K562 (cell line): ENCODE results near the gene PCID2. TPM values are rescaled to one million over a fixed set of nuclear protein-coding genes. Genes with fewer than 3 reads are reported as not detected.

ENCODE experiments used
- ATAC-seq: fragments of 200-7000 bp; cut with Tn5 transposase; 3 replicates; pipeline ENCODE4 v1.9.1; 2020; ENCODE audit warnings: moderate library complexity
- BruUV-seq: library from RNA; stranded (reverse); fragments of 400-500 nt; replicated peaks from 2 replicates; lab custom pipeline; 2021; lab: Mats Ljungman, UMichigan
- CTCF ChIA-PET: fragments of 300-600 bp; formaldehyde crosslinking; extraction: SDS; loops from one replicate; lab custom pipeline; 2021; ENCODE audit warnings: low intra/inter-chr PET ratio; lab: Yijun Ruan, JAX
- POLR2A ChIA-PET: fragments of 300-600, 350-650 bp; sonication (Branson Sonifier 250); formaldehyde crosslinking; extraction: SDS; loops from one replicate; lab custom pipeline; 2021; ENCODE audit warnings: antibody characterized with exemption, inconsistent platforms; lab: Yijun Ruan, JAX
- DNase-seq, 4 experiments: peaks; one replicate each; pipeline versions ENCODE4 v3.0.0 to v3.0.0-alpha.2; 2011 to 2018; ENCODE audit warnings: low spot score in 3 of 4, mixed read lengths in 3 of 4; ENCODE audit errors: extremely low read depth in 1 of 4
- FAIRE-seq: peaks from 2 replicates; lab custom pipeline; 2011; peaks lifted over from hg19 to GRCh38; lab: Jason Lieb, UNC
- H2AFZ ChIP-seq: 2 replicates; pipeline ENCODE4 v1.6.0; 2011; ENCODE audit warnings: low read depth, low read length, control low read depth, inconsistent platforms
- H3K27ac ChIP-seq: fragments of 200-600 bp; 3 replicates; pipeline ENCODE4 v1.8.0; 2011; ENCODE audit warnings: low read depth, mild to moderate bottlenecking, control low read depth, inconsistent platforms, low read length, moderate library complexity, mixed read lengths; ENCODE audit errors: extremely low read depth
- H3K27me3 ChIP-seq, 2 experiments: fragments of 300-600 bp in 1 of 2; 2 replicates in 1 of 2; 3 replicates in 1 of 2; pipeline versions ENCODE4 v1.6.0 to v1.8.0; 2011; ENCODE audit warnings: inconsistent platforms in 2 of 2, low read length in 2 of 2, mild to moderate bottlenecking in 1 of 2, mixed read lengths in 1 of 2, moderate library complexity in 1 of 2; ENCODE audit not compliant: control insufficient read depth in 2 of 2, insufficient read depth in 2 of 2
- H3K36me3 ChIP-seq: fragments of 300-600 bp; 3 replicates; pipeline ENCODE4 v1.8.0; 2011; ENCODE audit warnings: mild to moderate bottlenecking, low read length, inconsistent platforms; ENCODE audit not compliant: control insufficient read depth, insufficient read depth
- H3K4me1 ChIP-seq, 2 experiments: fragments of 200-600 bp in 1 of 2; replicated peaks in 1 of 2; 2 replicates in 1 of 2; 3 replicates in 1 of 2; pipeline versions ENCODE4 v1.5.1 to v1.8.0; 2011; ENCODE audit warnings: inconsistent platforms in 2 of 2, low read length in 2 of 2, mild to moderate bottlenecking in 1 of 2, mixed read lengths in 1 of 2, moderate library complexity in 1 of 2; ENCODE audit not compliant: control insufficient read depth in 2 of 2, insufficient read depth in 2 of 2
- H3K4me2 ChIP-seq: 2 replicates; pipeline ENCODE4 v1.6.1; 2011; ENCODE audit warnings: low read length, control low read depth, inconsistent platforms, mixed read lengths; ENCODE audit not compliant: insufficient read depth
- H3K4me3 ChIP-seq: fragments of 200-600 bp; sonication (generic), shearing (Covaris generic); 2 replicates; pipeline ENCODE4 v1.5.1; 2016; ENCODE audit warnings: control low read depth, inconsistent platforms
- H3K79me2 ChIP-seq: fragments of 200-600 bp; 3 replicates; pipeline ENCODE4 v1.8.0; 2011; ENCODE audit warnings: low read length, inconsistent platforms; ENCODE audit not compliant: control insufficient read depth, insufficient read depth
- H3K9ac ChIP-seq, 2 experiments: 2 replicates each; pipeline versions ENCODE4 v1.6.0 to v1.6.1; 2011; ENCODE audit warnings: low read depth in 2 of 2, low read length in 2 of 2, control low read depth in 1 of 2, inconsistent platforms in 1 of 2, mild to moderate bottlenecking in 1 of 2, mixed read lengths in 1 of 2; ENCODE audit not compliant: insufficient read depth in 1 of 2
- H3K9me1 ChIP-seq: one replicate; pipeline ENCODE4 v1.6.0; 2011; ENCODE audit warnings: inconsistent platforms, mild to moderate bottlenecking, low read length, moderate library complexity; ENCODE audit not compliant: control insufficient read depth, insufficient read depth
- H3K9me3 ChIP-seq: replicated peaks from 2 replicates; pipeline ENCODE4 v1.5.1; 2011; ENCODE audit warnings: low read depth, low read length, inconsistent platforms; ENCODE audit not compliant: control insufficient read depth, insufficient read depth
- H4K20me1 ChIP-seq: replicated peaks from 2 replicates; pipeline ENCODE4 v1.6.1; 2011; ENCODE audit warnings: low read length, inconsistent platforms, mixed read lengths; ENCODE audit not compliant: control insufficient read depth, insufficient read depth
- ATF1 ChIP-seq, 2 experiments: fragments of 450-650 bp in 1 of 2; IDR thresholded peaks; 2 replicates each; pipeline ENCODE4 v1.6.1; 2016; ENCODE audit warnings: missing compliant biosample characterization in 1 of 2, missing genetic modification characterization in 1 of 2
- ATF7 ChIP-seq: fragments of 450-650 bp; IDR thresholded peaks from 2 replicates; pipeline ENCODE4 v1.7.1; 2014; ENCODE audit warnings: mild to moderate bottlenecking, moderate library complexity
- CREB1 ChIP-seq, 2 experiments: sonication (generic) in 1 of 2; formaldehyde crosslinking in 1 of 2; IDR thresholded peaks; 2 replicates each; pipeline versions ENCODE4 v1.6.1 to v1.8.0; 2012 to 2022; ENCODE audit warnings: inconsistent platforms in 1 of 2, mild to moderate bottlenecking in 1 of 2, missing genetic modification reagents in 1 of 2, moderate library complexity in 1 of 2
- ESRRA ChIP-seq: fragments of 450-650 bp; IDR thresholded peaks from 2 replicates; pipeline ENCODE4 v1.6.1; 2014; ENCODE audit warnings: low read depth, mild to moderate bottlenecking, moderate library complexity, borderline replicate concordance
- JUND ChIP-seq, 2 experiments: IDR thresholded peaks; 2 replicates in 1 of 2; 3 replicates in 1 of 2; pipeline ENCODE4 v1.6.1; 2011; ENCODE audit warnings: borderline replicate concordance in 2 of 2, low read depth in 2 of 2, low read length in 2 of 2, improper control_type of control experiment in 1 of 2, missing biosample characterization in 1 of 2, missing genetic modification characterization in 1 of 2, missing genetic modification reagents in 1 of 2
- LARP7 ChIP-seq: fragments of 450-650 bp; IDR thresholded peaks from 2 replicates; pipeline ENCODE4 v1.6.1; 2016
- MCM7 ChIP-seq, 2 experiments: fragments of 450-650 bp; IDR thresholded peaks; 2 replicates each; pipeline ENCODE4 v1.6.1; 2016 to 2018
- MEF2A ChIP-seq: IDR thresholded peaks from 2 replicates; pipeline ENCODE4 v1.6.1; 2011; ENCODE audit warnings: low read depth, mild to moderate bottlenecking, low read length, moderate library complexity; ENCODE audit not compliant: control insufficient read depth
- NFE2 ChIP-seq: IDR thresholded peaks from 2 replicates; pipeline ENCODE4 v1.6.1; 2014; ENCODE audit warnings: antibody characterized with exemption, low read depth
- PHF8 ChIP-seq: fragments of 200-600 bp; sonication (generic); IDR thresholded peaks from 2 replicates; pipeline ENCODE4 v1.6.1; 2012; ENCODE audit warnings: mixed run types, mild to moderate bottlenecking, inconsistent platforms, low read length, moderate library complexity, borderline replicate concordance
- RBBP5 ChIP-seq: fragments of 200-600 bp; sonication (generic); IDR thresholded peaks from 2 replicates; pipeline ENCODE4 v1.6.1; 2012; ENCODE audit warnings: borderline replicate concordance, mild to moderate bottlenecking, low read length, control low read depth, inconsistent platforms; ENCODE audit not compliant: insufficient read depth, poor library complexity, severe bottlenecking
- SMARCA4 ChIP-seq: fragments of 450-650 bp; IDR thresholded peaks from 2 replicates; pipeline ENCODE4 v1.6.1; 2016
- TCF15 ChIP-seq: fragments of 250-450 bp; sonication (Bioruptor Pico); IDR thresholded peaks from 2 replicates; pipeline ENCODE4 v1.8.0; 2022; ENCODE audit warnings: moderate library complexity, mild to moderate bottlenecking, inconsistent platforms
- XRCC5 ChIP-seq: fragments of 200-400 bp; formaldehyde crosslinking; IDR thresholded peaks from 2 replicates; pipeline ENCODE4 v1.6.1; 2017; ENCODE audit warnings: low read depth, mild to moderate bottlenecking, low read length
- ZNF133 ChIP-seq: fragments of 250-450 bp; sonication (Bioruptor Pico); IDR thresholded peaks from 2 replicates; pipeline ENCODE4 v1.4.0; 2020; ENCODE audit warnings: mild to moderate bottlenecking
- ZNF316 ChIP-seq: fragments of 450-650 bp; IDR thresholded peaks from 2 replicates; pipeline ENCODE4 v1.6.1; 2016
- ZNF592 ChIP-seq: fragments of 450-650 bp; IDR thresholded peaks from 2 replicates; pipeline ENCODE4 v1.6.1; 2017; ENCODE audit warnings: antibody characterized with exemption, mild to moderate bottlenecking
- WGBS: fragments of 100-300 bp; shearing (Covaris generic); methylation state at CpG from one replicate; pipeline ENCODE4 v1.1.6; 2016; ENCODE audit warnings: low coverage, mixed read lengths; ENCODE audit not compliant: insufficient coverage; ENCODE audit errors: missing lambda C conversion rate; 5-methylcytosine and 5-hydroxymethylcytosine counted together
- in situ Hi-C: fragments of 300-500 bp; cut with MboI; formaldehyde crosslinking; loops from 4 replicates; pipeline ENCODE4 v1.15.0; 2018; ENCODE audit warnings: inconsistent platforms, mixed read lengths
- intact Hi-C: fragments of 100-400 bp; cut with micrococcal nuclease; formaldehyde crosslinking; loops from 2 replicates; pipeline ENCODE4 v1.14.2; 2022
- polyA plus RNA-seq, 8 experiments: library from polyadenylated mRNA; depleted of rRNA in 4 of 8; stranded (reverse) in 5 of 8; unstranded in 3 of 8; fragments of >200 nt; fragmentation: Nextera tagmentation in 2 of 8; fragmentation: Illumina TruSeq in 1 of 8; extraction: Ambion mirVana in 2 of 8; extraction: Trizol in 1 of 8; gene quantifications; 2 replicates each; pipeline versions ENCODE4 v1.2.1 to v1.2.3, GENCODE V29; 2011 to 2014; ENCODE audit warnings: inconsistent platforms in 1 of 8, missing spikeins in 1 of 8
- total RNA-seq, 7 experiments: library from RNA; depleted of rRNA in 6 of 7; stranded (reverse); fragments of >200 nt in 6 of 7; fragmentation: Illumina TruSeq in 2 of 7; extraction: Trizol in 2 of 7; gene quantifications; 2 replicates each; pipeline versions ENCODE4 v1.2.1 to v1.2.3, GENCODE V29; 2011 to 2021; ENCODE audit warnings: low replicate concordance in 1 of 7

The PCID2 gene
- total and polyA plus RNA-seq, 9 of the 15 experiments (the other 6 are each of a cell fraction or from before 2014, with no cell fraction given) = 39.6 to 117 (median 59.6) TPM

GRCh38 chr13:113216254-113217048 is 8.0 kb upstream of the PCID2 start:
- in situ Hi-C loops = no loop called here
- H2AFZ ChIP-seq = no peak overlapping the region
- ChIA-PET CTCF (no interaction called here), POLR2A (interaction anchor here (0.7 kb wide), 1 partner anchor 9 kb away, joined by 3 read pairs; no protein-coding TSS in a partner anchor)
- peak; percentile 83 for FAIRE-seq
- peaks cover 100% of the 10 kb centered on the region for H3K79me2 ChIP-seq
- H3K9ac ChIP-seq = peak overlapping the region; percentile 56 to 65; a peak in 3 of 4 replicates
- DNase-seq = peak in 2 of 4 experiments; percentile 55 to 79
- peaks cover 5% of the 10 kb centered on the region for H4K20me1 ChIP-seq
- no peak overlapping the region for H3K4me3 ChIP-seq
- peaks cover 65% of the 10 kb centered on the region for H3K36me3 ChIP-seq
- intact Hi-C loops = no loop called here
- BruUV-seq = no TSS peak
- peaks cover 46 to 66% of the 10 kb centered on the region in 2 experiments for H3K4me1 ChIP-seq
- H3K27ac ChIP-seq = peak overlapping the region; percentile 90
- peaks cover 3% of the 10 kb centered on the region for H3K9me1 ChIP-seq
- H3K9me3 ChIP-seq = no peaks in the 10 kb centered on the region
- peak overlapping the region; percentile 65 for H3K4me2 ChIP-seq
- 8% methylated on average over 6 of the region's 7 CpGs for WGBS
- peak; percentile 59 for ATAC-seq
- no peaks in the 10 kb centered on the region for H3K27me3 ChIP-seq
- TF ChIP-seq ATF7 (0 out of 2 replicates have a peak, but pooled peaks have one; percentile 17), NFE2 (peak; percentile 86), CREB1 (IDR thresholded peaks at IDR 0.05) (peak; percentile 53; the same call in 1 of the 2 replicates), CREB1 (CRISPR knock-in tag; IDR thresholded peaks at IDR 0.05) (no peak), MEF2A (peak; percentile 73), MCM7 (IDR thresholded peaks at IDR 0.05) (no peak), ZNF133 (CRISPR knock-in tag) (no peak), SMARCA4 (0 out of 2 replicates have a peak, but pooled peaks have one; percentile 19), ZNF316 (peak; percentile 97), ESRRA (peak; percentile 8; the same call in 1 of the 2 replicates), LARP7 (no peak), TCF15 (no peak), PHF8 (no peak), XRCC5 (no peak), RBBP5 (peak; percentile 41), JUND (IDR thresholded peaks at IDR 0.05; ENCODE audit: borderline replicate concordance, low read depth, low read length) (peak; percentile 46; the same call in 1 of the 2 replicates), JUND (tag; IDR thresholded peaks at IDR 0.05; ENCODE audit: borderline replicate concordance, low read depth, low read length) (no peak), ZNF592 (peak; percentile 55), ATF1 (CRISPR knock-in tag; IDR thresholded peaks at IDR 0.05) (no peak), ATF1 (tag; IDR thresholded peaks at IDR 0.05) (peak; percentile 46; the same call in 1 of the 2 replicates)
